GM20000 (cell line): ENCODE results near the gene ADK.
"Not testable (repeated sequence)": the region's sequence is repeated elsewhere in the genome, so short reads cannot be mapped to it uniquely, and the experiment has no call there.

ENCODE experiments used
- DNase-seq: peaks from one replicate; pipeline ENCODE4 v3.0.0; 2012; ENCODE audit warnings: low spot score
- CTCF ChIP-seq: IDR thresholded peaks from 2 replicates; pipeline ENCODE4 v1.5.1; 2012; ENCODE audit warnings: mild to moderate bottlenecking, control low read depth; ENCODE audit errors: extremely low read depth, missing control alignments

The ADK gene

GRCh38 chr10:74575191-74575720 lies 424.2 kb downstream of the ADK start:
- TF ChIP-seq CTCF, result no peak
- DNase-seq, result no peak

- no peak for DNase-seq
Observed at GRCh38 chr10:74575912-74576311, 424.9 kb downstream of the ADK start.

GRCh38 chr10:74576586-74576985 lies 425.6 kb downstream of the ADK start:
- TF ChIP-seq CTCF, result no peak
- no peak for DNase-seq

More at GRCh38 chr10:74575912-74576311, 424.9 kb downstream of the ADK start:
- TF ChIP-seq CTCF, result no peak

- DNase-seq, result not testable (repeated sequence)
Observed at GRCh38 chr10:74580438-74580837, 429.4 kb downstream of the ADK start.

GRCh38 chr10:74582566-74582965 lies 431.5 kb downstream of the ADK start:
- TF ChIP-seq CTCF, result no peak
- DNase-seq, result no peak

- TF ChIP-seq CTCF, result no peak
- DNase-seq, result peak; percentile 49
Observed at GRCh38 chr10:74585231-74586087, 434.4 kb downstream of the ADK start.

- TF ChIP-seq CTCF, result no peak
- peak; percentile 22 for DNase-seq
Observed at GRCh38 chr10:74586088-74586585, 435.1 kb downstream of the ADK start.
